Dedifferentiated amniotic fluid mesenchymal stem cell (primary cell): Measurements from ENCODE around the gene DBP.
A peak's percentile ranks its signal among the peaks of the same experiment; 100 is the strongest.
"Not testable (repeated sequence)": the region's sequence is repeated elsewhere in the genome, so short reads cannot be mapped to it uniquely, and the experiment has no call there.

Source experiments
- DNase-seq: peaks from one replicate; pipeline ENCODE4 v3.0.0-alpha.2; 2016; ENCODE audit errors: extremely low spot score

DBP gene, protein sequence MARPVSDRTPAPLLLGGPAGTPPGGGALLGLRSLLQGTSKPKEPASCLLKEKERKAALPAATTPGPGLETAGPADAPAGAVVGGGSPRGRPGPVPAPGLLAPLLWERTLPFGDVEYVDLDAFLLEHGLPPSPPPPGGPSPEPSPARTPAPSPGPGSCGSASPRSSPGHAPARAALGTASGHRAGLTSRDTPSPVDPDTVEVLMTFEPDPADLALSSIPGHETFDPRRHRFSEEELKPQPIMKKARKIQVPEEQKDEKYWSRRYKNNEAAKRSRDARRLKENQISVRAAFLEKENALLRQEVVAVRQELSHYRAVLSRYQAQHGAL

DNA sequence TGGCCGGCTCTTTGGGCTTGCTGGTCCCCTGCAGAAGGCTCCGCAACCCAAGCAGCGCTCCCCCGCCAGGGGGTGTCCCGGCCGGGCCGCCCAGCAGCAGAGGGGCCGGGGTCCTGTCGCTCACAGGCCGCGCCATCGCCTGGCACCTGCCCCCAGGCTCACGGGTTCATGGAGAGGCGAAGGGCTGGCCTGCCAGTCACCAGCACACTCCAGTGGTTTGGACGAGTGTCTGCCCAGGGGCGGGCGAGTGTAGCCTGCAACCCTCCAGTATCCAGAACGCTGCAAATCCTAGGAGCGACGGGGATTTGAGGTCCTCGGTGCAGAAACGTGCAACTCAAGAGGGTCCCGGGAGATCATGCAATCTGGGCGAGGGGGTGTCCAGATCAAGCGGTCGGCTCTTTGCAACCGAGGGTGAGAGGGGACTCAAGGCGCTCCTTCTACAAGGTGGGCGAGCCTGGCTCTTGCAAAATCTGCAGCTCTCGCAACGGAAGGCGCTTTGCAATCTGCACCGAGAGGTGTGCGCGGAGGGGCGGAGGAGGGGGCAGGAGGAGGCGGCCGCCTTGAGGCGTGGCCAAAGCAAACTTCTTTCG, at the start of gene DBP:
Gene DBP (minus strand): TSS at position 521 of the 590 bp plus-strand sequence. CDS start 385 bp downstream, at position 136.
- no peak for DNase-seq

DNA sequence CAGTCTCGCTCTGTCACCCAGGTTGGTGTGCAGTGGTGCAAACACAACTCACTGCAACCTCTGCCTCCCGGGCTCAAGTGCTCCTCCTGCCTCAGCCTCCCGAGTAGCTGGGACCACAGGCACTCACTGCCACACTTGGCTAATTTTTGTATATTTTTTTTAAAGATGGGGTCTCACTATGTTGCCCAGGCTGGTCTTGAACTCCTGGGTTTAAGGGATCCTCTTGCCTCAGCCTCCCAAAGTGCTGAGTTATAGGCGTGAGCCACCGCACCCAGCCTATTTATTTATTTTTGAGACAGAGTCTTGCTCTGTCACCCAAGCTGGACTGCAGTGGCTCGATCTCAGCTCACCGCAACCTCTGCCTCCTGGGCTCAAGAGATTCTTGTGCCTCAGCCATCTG, 49.5 kb upstream of the DBP start:
- DNase-seq = not testable (repeated sequence)

DNA sequence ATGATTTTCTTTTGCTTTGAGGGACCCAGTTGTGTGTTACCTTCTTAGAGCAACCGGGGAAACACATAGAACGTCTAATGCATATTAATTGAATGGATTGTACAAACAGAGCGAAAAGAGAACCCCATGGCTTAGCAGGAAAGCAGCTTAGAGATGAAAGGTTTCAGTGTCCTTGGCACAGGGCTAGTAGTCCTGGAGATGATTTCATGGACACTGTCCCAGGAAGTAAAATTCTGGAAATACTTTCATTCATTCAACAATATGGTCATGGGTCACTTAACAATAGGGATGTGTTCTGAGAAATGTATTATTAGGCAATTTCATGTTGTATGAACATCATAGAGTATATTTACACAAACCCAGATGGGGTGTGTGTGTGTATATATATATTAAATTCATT, 48.9 kb upstream of the DBP start:
- DNase-seq = no peak

DNA sequence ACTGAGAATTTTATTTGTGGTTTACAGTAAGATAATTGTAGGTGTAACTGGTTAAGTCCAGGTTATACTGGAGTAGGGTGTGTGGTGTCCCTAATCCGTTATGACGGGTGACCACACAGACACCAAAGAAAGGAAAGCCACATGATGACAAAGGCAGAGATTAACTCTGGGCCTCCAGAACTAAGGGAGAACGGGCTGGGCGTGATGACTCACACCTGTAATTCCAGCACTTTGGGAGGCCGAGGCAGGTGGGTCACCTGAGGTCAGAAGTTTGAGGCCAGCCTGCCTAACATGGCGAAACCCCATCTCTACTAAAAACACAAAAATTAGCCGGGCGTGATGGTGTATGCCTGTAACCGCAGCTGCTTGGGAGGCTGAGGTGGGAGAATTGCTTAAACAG, 48.4 kb upstream of the DBP start:
- DNase-seq = no peak

DNA sequence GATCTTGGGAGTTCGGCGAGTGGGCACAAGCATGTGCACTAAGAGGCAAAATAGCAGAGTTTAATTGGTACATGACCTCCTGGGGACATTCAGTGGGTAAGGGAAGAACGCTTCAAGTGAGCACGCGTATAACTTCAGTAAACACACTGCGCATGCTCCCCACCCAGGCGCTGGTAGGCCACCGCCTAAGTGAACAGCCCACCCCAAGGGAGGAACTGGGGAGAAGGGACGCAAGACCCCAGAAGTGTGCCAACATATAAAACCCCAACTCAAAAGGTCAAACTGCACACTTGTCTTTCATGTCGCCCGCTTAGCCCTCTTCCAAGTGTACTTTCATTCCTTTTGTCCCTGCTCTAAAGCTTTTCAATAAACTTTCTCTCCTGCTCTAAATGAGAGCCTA, 46.2 kb upstream of the DBP start:
- DNase-seq = no peak

DNA sequence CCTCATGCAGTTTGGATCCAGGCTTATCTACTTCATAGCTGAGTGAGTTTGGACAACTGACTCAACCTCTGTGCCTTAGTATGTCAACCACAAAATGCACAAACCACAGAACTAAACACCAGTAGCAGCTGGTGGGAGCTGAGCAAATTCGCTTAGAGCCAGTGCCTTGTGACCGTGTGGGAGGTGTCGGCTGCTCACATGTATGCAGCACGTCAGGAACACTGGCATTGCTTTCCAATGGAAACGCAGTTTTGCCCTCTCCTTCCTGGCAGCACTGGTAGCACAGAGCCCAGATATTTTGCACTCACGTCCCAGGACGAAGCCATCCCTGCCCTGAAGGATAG, 43.9 kb upstream of the DBP start:
- DNase-seq = peak; percentile 17

DNA sequence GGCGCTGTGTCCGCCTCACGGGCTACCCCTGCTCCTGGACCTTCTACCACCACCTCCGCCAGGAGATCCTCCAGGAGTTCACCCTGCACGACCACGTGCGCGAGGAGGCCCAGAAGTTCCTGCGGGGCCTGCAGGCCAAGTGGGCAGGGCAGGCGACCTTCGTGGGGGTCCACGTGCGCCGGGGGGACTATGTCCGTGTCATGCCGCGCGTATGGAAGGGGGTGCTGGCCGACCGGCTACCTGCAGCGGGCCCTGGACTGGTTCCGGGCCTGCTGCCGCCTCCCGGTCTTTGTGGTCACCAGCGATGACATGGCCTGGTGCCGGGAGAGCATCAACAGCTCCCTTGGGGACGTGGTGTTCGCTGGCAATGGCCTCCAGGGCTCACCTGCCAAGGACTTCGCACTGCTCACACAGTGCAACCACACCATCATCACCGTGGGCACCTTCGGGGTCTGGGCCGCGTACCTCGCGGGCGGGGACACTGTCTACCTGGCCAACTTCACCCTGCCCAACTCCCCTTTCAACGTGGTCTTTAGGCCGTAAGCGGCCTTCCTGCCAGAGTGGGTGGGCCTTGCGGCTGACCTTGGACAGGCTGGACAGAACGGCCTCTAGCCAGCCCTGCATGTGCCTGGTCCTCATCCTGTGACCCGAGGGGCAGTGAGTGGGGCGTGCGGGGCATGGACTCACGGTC, 43.4 kb upstream of the DBP start:
- DNase-seq = no peak

DNA sequence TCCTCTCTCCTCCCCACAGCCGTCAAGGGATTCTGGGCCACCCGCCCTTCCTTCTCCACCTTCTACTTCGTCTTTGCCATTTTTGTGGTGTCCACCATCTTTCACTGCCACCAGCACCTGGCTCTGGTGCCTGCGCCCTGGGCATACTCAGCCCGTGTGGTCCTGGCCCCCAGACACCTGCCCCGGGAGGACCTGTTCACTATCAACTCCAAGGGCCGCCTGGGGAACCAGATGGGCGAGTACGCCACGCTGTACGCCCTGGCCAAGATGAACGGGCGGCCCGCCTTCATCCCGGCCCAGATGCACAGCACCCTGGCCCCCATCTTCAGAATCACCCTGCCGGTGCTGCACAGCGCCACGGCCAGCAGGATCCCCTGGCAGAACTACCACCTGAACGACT, 42.8 kb upstream of the DBP start:
- DNase-seq = not testable (repeated sequence)

DNA sequence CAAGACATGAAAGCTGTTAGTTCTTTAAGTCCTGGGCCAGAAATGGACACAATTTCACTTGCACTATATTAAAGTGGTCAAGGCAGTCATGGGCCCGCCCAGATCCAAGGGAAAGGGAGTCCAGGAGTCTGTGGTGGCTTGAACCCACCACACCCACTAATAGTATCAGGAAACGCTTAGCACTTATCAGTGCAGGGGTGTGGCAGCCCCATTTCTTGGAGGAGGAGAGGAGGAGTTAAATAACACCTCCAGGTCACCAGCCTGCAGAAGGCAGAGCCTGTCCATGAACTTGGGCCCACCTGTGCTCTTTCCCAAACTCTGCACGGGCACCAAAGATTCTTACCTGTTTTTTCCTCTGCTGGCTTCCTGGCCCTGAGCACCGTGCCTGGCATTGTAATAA, 41.0 kb upstream of the DBP start:
- DNase-seq = no peak

DNA sequence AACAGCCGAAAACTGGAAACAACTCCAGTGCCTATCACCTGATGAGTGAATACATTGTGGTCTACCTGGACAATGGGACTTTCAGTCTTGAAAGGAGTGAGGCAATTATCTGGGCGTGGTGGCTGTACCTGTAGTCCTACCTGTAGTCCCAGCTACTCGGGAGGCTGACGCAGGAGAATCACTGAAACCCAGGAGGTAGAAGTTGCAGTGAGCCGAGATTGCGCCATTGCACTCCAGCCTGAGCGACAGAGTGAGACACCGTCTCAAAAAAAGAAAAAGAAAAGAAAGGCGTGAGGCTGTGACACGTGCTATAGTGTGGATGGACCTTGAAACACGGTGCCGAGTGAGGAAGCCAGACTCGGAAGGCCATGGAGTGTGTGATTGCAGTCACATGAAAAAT, 39.7 kb upstream of the DBP start:
- no peak for DNase-seq

DNA sequence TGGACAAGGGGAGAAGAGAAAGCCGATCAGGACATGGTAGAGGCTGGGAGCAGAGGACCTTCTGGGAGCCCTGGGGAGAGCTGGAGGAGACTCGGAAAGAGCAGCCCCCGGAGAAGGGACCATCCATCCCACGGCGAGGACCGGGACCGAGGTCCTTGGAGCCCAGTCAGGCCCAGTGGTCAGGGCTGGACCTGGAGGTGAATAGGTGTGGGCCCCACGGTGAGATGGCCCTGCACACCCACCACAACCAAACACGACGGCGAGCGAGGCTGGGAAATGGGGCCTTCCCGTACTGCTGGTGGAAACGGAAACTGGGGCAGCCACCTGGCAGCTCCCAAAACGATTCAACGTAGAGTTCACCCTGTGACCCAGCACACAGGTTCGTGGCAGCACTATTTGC, 39.3 kb upstream of the DBP start:
- no peak for DNase-seq

DNA sequence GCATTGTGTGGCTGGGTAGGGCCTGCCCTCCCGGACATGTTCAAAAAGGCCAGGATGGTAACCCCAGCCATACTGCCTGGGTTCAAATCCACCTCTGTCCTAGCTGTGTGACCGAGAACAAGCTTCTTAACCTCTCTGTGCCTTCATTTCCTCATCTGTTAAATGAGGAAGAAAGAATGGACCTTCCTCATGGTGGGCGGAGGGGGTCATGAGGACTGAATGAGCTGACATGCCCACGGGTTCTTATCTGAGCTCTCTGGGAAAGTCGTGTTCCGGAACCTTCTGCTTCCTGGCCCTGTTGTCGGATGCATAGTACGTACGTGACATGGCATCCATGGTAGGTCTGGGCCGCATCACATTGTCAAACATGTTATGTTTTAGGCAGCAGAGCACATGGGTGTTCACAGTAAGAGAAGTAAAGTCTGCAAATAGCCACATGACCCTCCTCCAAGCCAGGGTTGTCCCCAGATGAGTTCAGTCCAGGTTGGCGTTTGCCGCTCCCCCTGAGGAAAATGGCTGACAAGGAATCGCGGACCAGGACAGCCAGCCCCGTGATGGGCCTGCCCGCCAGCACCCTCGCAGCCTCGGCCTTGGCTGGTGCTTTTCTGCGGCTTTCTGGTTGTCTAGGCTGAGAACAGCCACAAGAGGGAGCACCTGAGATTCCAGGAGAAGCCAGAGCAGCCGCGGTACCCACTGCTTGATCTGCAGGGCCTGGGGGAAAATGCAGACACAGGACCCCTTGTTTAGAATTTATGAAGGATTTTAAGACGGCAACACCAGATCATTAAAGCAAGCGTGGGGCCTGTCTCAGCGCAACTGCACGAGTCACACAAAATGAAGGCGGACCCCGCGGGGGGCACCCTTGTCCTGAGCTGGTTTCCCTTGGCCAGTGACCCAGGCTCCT, 38.0 kb upstream of the DBP start:
- DNase-seq = peak; percentile 82

DNA sequence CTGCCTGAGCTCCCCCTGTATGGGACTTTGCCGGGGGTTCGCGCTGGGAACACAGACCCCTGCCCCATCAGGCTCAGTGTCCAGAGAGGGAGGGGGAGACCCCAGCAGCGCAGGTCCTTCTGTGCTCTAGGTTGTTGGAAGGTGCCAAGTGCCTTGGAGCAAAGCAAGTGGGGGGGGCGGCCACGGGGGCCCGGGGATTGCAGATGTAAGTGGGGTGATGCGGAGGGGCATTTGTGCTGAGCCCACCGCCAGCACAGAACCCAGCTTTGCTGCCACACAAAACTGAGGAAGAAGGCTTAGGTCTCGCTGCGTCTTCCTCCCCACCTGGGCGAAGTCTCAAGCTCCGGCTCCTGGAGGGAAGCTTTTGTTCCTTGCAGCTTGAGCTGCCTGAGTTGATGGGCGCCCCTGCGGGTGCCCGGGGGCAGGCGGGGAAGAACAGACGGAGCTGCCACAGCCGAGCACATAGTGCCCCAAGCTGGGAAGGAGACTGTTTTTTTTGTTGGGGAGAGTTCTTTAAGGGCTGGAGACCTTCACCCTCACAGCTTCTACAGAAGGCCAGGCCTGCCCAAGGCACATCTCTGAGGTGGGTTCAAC, 37.1 kb upstream of the DBP start:
- no peak for DNase-seq

DNA sequence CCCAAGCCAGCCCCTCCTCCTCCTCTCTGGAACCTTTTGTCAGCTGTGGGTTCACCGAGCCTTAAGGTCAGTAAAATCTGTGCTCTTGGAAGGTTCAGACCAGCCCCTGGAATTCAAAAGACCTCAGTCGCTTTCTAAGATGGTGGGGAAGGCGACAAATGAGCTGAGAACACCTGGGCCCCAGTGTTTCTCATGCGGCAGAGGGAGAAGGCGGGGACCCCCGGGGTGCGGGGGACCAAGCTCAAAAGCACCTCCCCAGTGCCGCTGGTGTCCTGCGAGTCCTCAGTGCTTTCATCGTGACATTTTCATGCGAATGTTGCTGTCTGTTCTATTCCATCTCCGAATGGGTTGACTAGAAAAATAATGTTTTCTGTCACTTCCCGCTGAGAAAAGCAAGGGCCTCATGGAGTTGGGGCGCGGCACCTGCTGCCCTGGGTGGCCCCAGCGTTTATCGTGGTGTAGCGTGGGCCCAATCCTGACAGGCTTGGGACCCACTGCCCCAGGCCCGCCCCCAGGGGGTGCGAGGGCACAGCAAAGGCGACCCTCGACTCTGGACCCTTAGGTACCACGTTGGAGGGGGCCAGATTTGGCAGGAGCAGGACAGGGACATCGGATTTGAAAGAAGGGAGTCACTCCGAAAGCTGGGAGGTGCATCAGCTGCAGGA, 36.4 kb upstream of the DBP start:
- no peak for DNase-seq

DNA sequence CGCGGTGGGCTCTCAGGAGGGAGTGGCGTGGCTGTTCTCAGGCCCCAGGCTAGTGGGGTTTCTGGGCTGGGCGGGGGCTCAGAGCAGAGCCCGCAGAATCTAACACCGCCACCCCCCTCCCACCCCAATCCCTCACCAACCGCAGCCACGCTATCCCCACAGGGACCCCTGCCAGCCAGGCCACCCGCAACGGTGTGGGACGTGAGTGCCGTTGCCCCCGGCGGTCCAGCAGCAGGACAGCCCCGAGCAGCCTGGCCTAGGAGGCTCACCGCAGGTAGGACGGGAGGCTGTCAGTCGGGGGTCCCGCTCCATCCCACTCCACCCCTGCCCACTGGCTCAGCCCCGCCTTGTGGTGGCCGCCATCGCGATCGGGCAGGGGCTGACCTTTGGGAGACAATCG, 35.8 kb upstream of the DBP start, which contains the start of gene NTN5:
Gene NTN5 (minus strand): TSS at position 24 of the 400 bp plus-strand sequence. CDS start 2,031 bp downstream, outside the sequence.
- no peak for DNase-seq

DNA sequence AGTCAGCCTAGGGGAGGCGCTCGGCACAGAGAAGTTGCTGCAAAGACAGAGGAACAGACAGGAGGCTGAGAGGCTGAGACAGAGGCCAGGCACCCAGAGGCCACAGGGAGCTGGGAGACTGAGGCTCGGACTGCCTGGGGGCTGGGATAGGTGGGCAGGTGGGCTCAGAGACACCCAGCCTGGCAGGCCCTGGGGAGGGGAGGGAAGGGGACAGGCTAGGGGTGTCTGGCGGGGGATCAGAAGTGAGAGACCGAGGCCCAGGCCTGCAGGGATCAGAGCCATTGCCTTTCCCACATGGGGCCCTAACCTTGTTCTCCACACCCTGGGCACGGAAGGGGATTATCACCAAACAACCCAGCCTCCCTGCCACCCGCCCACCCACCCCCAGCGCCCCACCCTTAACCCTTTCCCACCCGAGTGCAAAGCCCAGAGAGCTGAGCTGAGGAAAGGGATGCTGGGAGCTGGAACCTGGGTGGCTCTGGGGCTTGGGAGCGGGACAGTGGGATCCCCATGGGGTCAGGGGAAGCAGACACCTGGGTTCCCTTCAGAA, 34.3 kb upstream of the DBP start:
- DNase-seq = no peak

DNA sequence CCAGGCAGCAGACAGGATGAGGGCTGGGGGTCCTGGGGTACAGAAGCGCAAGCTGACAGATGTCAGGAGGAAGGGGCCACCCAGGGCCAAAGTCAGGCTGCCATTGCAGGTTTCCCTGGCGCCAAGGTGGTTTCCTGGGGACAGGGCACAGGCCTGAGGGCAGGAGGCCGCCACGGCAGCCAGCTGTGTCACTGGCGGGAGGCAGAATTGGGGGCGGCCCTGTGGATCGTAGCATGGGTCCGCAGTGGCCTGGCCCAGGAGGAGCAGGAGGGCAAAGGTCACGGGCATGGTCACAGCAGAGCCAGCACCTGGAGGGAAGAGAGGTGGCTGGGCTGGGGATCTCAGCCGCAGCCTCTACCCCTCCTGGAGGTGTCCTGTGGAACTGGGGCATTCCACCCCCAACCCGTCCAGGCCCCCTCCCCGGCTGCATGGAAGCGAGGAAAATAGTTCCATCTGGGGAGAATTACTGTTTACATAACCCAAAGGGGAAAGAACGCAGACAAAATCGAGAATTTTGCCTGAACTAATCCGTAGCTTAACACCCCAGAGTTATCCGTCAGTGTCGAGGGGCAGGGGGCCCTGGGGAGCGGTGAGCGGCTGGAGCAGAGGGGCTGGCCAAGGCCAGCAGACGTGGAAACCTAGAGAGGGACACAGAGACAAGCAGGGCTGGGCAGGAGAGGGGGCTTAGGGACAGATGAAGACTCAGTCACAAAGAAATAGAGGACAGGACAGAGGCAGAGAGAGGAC, 33.7 kb upstream of the DBP start:
- DNase-seq = no peak

DNA sequence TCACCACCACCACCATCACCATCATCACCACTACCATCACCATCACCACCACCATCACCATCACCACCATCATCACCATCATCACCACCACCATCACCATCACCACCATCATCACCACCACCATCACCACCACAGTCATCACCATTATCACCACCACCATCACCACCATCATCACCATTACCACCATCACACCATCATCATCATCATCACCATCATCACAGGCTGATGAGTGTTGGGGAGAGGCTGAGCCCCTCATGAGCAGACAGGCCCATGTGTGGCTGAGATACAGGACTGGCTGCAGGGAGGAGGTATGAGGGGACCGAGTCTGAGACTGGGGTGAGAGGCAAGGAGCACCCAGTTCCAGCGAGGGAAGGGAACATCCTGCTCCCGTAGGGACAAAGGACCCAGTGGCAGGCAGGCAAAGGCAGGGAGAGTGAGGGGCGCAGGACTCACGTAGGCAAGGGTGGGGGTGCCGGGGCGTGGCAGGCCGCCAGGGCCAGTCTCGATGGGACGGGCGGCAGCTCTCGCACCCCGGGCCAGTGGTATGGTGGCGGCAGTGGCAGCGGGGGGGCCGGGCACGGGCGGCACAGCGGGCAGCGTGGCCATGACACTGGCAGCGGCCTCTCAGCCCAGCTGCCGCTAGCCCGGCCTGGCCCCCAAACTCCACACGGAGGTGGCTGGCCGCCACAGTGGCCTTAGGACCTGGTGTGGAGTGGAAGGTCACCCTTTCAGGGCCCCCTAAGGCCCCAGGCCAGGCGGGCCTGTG, 32.9 kb upstream of the DBP start:
- DNase-seq = no peak

DNA sequence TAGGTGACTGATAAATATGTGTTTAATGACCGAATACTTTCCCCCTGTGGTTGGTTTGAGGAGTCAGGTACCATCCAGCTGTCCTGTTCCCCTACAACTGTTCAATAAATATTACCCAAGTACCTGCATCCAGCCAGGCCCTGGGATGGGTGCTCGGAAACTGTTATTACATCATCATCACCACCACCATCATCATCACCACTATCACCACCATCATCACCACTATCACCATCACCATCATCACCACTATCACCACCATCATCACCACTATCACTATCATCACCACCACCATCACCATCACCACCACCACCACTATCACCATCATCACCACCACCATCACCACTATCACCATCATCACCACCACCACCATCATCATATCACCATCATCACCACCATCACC, 31.6 kb upstream of the DBP start:
- DNase-seq = no peak
